ENCODE results near the gene MITF.

MITF gene

GRCh38 chr3:69750549-69750948, 11.3 kb downstream of the MITF start:
- Histone ChIP-seq H3K4me1 (ENCODE audit: low read length) (no peaks in the 10 kb centered on the region), H3K27ac (ENCODE audit: low read length) (no peak overlapping the region), H3K9ac (ENCODE audit: low read length) (no peak overlapping the region), H3K27me3 (ENCODE audit: low read depth, low read length) (no peaks in the 10 kb centered on the region), H3K9me3 (ENCODE audit: insufficient read depth, low read length) (no peaks in the 10 kb centered on the region), H4K20me1 (ENCODE audit: insufficient read depth, low read length) (no peaks in the 10 kb centered on the region), H2AFZ (ENCODE audit: low read depth, low read length) (no peak overlapping the region), H3K4me3 (ENCODE audit: low read length) (no peak overlapping the region), H3K36me3 (replicated peaks; ENCODE audit: low read depth, low read length) (no peaks in the 10 kb centered on the region), H3K4me2 (ENCODE audit: low read length) (no peak overlapping the region), H3K79me2 (ENCODE audit: low read length) (no peaks in the 10 kb centered on the region)
- no peak for TF ChIP-seq CTCF (IDR thresholded peaks at IDR 0.05; ENCODE audit: low read depth, low read length)
- no peak for TF ChIP-seq EZH2phosphoT487 (IDR thresholded peaks at IDR 0.05; ENCODE audit: low read depth)

- Histone ChIP-seq H3K4me2 (ENCODE audit: low read length) (no peak overlapping the region), H3K27me3 (ENCODE audit: low read depth, low read length) (no peaks in the 10 kb centered on the region), H3K4me3 (ENCODE audit: low read length) (no peak overlapping the region), H4K20me1 (ENCODE audit: insufficient read depth, low read length) (no peaks in the 10 kb centered on the region), H3K27ac (ENCODE audit: low read length) (no peak overlapping the region), H3K4me1 (ENCODE audit: low read length) (no peaks in the 10 kb centered on the region), H3K9ac (ENCODE audit: low read length) (no peak overlapping the region), H3K79me2 (ENCODE audit: low read length) (no peaks in the 10 kb centered on the region), H3K9me3 (ENCODE audit: insufficient read depth, low read length) (no peaks in the 10 kb centered on the region), H2AFZ (ENCODE audit: low read depth, low read length) (no peak overlapping the region), H3K36me3 (replicated peaks; ENCODE audit: low read depth, low read length) (no peaks in the 10 kb centered on the region)
- TF ChIP-seq EZH2phosphoT487 (IDR thresholded peaks at IDR 0.05; ENCODE audit: low read depth): no peak
- no peak for TF ChIP-seq CTCF (IDR thresholded peaks at IDR 0.05; ENCODE audit: low read depth, low read length)
These were observed 11.8 kb downstream of the MITF start for GRCh38 chr3:69751074-69751476.

- no peaks in the 10 kb centered on the region for H3K36me3 ChIP-seq (replicated peaks; ENCODE audit: low read depth, low read length)
- no peaks in the 10 kb centered on the region for H3K79me2 ChIP-seq (ENCODE audit: low read length)
These were observed 13.0 kb downstream of the MITF start for GRCh38 chr3:69752241-69752640.

GRCh38 chr3:69753179-69753775, 14.0 kb downstream of the MITF start:
- Histone ChIP-seq H3K27me3 (ENCODE audit: low read depth, low read length) (no peaks in the 10 kb centered on the region), H3K9ac (ENCODE audit: low read length) (no peak overlapping the region), H3K4me2 (ENCODE audit: low read length) (no peak overlapping the region), H3K27ac (ENCODE audit: low read length) (no peak overlapping the region), H4K20me1 (ENCODE audit: insufficient read depth, low read length) (no peaks in the 10 kb centered on the region), H3K36me3 (replicated peaks; ENCODE audit: low read depth, low read length) (no peaks in the 10 kb centered on the region), H3K4me3 (ENCODE audit: low read length) (no peak overlapping the region), H3K4me1 (ENCODE audit: low read length) (no peaks in the 10 kb centered on the region), H3K9me3 (ENCODE audit: insufficient read depth, low read length) (no peaks in the 10 kb centered on the region), H3K79me2 (ENCODE audit: low read length) (no peaks in the 10 kb centered on the region), H2AFZ (ENCODE audit: low read depth, low read length) (no peak overlapping the region)
- no peak for TF ChIP-seq EZH2phosphoT487 (IDR thresholded peaks at IDR 0.05; ENCODE audit: low read depth)
- no peak for TF ChIP-seq CTCF (IDR thresholded peaks at IDR 0.05; ENCODE audit: low read depth, low read length)

More at GRCh38 chr3:69752241-69752640, 13.0 kb downstream of the MITF start:
- no peak overlapping the region for H3K27ac ChIP-seq (ENCODE audit: low read length)
- no peak overlapping the region for H2AFZ ChIP-seq (ENCODE audit: low read depth, low read length)
- no peaks in the 10 kb centered on the region for H3K4me1 ChIP-seq (ENCODE audit: low read length)
- H3K4me2 ChIP-seq (ENCODE audit: low read length): no peak overlapping the region
- no peaks in the 10 kb centered on the region for H3K27me3 ChIP-seq (ENCODE audit: low read depth, low read length)
- no peak for TF ChIP-seq EZH2phosphoT487 (IDR thresholded peaks at IDR 0.05; ENCODE audit: low read depth)
- TF ChIP-seq CTCF (IDR thresholded peaks at IDR 0.05; ENCODE audit: low read depth, low read length): no peak
- H4K20me1 ChIP-seq (ENCODE audit: insufficient read depth, low read length): no peaks in the 10 kb centered on the region
- no peak overlapping the region for H3K9ac ChIP-seq (ENCODE audit: low read length)
- H3K9me3 ChIP-seq (ENCODE audit: insufficient read depth, low read length): no peaks in the 10 kb centered on the region
- H3K4me3 ChIP-seq (ENCODE audit: low read length): no peak overlapping the region
